Activated CD8-positive, alpha-beta memory T cell treated with anti-CD3 and anti-CD28 coated beads, Interleukin-2, amount 50 U/mL, for 48 hours (primary cell): ENCODE data around the gene KMT5C.

ENCODE experiments used
- DNase-seq: peaks from one replicate; pipeline ENCODE4 v3.0.0-alpha.2; 2020

KMT5C gene

GRCh38 chr19:55339105-55339888 lies at the start of gene KMT5C:
Gene KMT5C, plus strand, starts transcription at chr19:55339876. Its CDS starts 2,061 bp downstream, at chr19:55341937.
- DNase-seq = peak; percentile 100

GRCh38 chr19:55297267-55297666 lies 42.4 kb upstream of the KMT5C start:
- no peak for DNase-seq

DNA sequence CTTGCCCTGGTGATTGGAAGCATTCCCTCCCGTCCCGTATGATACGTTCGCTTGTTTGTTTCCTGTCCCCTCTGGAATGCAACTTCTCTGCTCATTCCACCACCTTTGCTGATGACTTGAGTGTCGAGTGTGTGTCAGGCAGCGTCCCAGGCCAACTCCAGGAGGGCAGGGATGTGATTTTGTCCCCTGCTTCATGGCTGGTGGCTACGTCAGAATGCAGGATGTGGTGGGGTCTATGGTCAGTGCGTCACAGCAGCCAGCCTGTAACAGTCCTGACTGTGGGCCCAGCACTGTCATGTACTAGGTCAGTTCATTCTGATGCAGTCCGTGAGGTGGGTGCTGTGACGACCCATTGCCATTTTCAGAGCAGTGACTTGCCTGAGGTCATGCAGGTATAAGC lies 39.7 kb upstream of the KMT5C start:
- no peak for DNase-seq

- DNase-seq = no peak
Observed at GRCh38 chr19:55300886-55301458, 38.7 kb upstream of the KMT5C start.

- peak; percentile 100 for DNase-seq
Observed at GRCh38 chr19:55301459-55302317, 38.0 kb upstream of the KMT5C start.

GRCh38 chr19:55302318-55302703 lies 37.4 kb upstream of the KMT5C start:
- DNase-seq = no peak

GRCh38 chr19:55303477-55303876 lies 36.2 kb upstream of the KMT5C start:
- no peak for DNase-seq

GRCh38 chr19:55304279-55304978 lies 35.2 kb upstream of the KMT5C start:
- DNase-seq = no peak

DNA sequence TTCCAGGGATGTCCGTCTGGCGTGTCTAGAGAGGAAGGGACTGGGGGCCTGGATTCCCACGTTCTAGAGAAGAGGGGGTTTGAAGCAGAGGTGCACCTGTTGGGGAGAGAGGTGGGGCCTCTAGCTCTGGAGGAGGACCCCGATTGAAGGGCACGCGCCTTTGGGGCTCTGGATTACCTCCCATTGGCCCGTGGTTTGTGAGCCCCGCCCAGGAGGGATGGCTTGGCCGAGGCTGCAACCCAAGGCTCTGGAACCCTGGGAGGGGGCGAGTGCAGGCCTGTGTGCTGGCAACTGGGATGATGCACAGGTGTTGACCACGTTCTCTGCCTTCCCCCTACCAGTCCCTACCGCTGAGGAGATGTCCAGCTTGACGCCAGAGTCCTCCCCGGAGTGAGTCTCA lies 34.7 kb upstream of the KMT5C start:
- no peak for DNase-seq

GRCh38 chr19:55305491-55305890 lies 34.2 kb upstream of the KMT5C start:
- DNase-seq = peak; percentile 73

DNA sequence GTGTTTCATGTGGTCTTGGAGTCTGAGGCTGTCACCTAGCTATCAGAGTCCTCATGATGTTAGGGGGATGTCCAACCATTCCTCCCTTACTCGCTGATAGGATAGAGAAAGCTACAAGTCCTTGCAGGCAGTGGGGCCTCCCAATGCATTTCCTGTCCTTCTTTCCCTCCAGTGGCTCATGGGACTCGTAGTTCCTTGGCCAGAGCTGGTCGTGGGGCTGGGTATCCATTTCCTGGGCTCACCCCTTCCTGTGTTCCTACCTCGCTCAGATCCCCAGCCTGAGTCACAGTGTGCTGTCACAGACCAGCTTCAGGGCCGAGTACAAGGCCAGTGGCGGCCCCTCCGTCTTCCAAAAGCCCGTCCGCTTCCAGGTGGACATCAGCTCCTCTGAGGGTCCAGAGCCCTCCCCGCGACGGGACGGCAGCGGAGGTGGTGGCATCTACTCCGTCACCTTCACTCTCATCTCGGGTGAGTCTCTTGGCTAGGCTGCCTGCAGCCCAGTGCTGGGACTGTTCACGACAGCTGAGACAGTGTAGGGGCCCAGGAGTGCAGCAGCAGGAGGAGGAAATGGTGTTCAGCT lies 33.6 kb upstream of the KMT5C start:
- DNase-seq = no peak

DNA sequence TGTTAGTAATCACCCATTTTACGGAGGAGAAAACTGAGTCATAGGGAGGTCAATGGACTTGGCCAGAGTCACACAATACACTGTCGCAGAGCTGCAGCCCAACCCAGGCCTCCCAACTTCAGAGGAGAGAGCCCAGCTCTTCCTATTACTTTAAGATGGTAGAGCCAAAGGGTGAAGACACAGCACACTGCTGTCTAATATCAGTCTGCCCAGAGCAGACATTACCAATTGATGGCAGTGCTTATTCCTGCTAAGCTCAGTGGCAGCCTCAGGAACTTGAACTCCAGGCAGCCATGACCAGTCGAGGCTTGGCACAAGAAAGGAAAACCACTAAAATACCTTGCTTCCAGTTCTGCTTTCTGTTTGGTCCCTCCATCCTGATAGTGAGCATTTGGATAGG lies 33.0 kb upstream of the KMT5C start:
- DNase-seq = no peak

- no peak for DNase-seq
Observed at GRCh38 chr19:55308281-55308680, 31.4 kb upstream of the KMT5C start.

DNA sequence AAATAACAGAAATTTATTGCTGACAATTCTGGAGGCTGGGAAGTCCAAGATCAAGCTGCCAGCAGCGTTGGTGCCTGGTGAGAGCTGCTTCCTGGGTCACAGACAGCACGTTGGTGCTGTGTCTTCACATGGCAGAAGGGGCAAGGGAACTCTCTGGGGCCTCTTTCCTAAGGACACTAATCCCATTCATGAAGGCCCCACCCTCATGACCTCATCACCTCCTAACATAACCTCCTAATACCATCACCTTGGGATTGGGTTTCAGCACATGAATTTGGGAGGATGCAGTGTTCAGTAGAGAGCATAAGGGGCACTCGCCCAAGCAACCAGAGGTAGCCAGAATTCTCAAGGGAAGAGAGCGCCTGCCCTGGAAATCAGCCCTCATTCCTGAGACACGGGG lies 30.2 kb upstream of the KMT5C start:
- DNase-seq = no peak

GRCh38 chr19:55310498-55310897 lies 29.2 kb upstream of the KMT5C start:
- no peak for DNase-seq

- DNase-seq = no peak
Observed at GRCh38 chr19:55311397-55311796, 28.3 kb upstream of the KMT5C start.

GRCh38 chr19:55311797-55312196 lies 27.9 kb upstream of the KMT5C start:
- DNase-seq = no peak

GRCh38 chr19:55312621-55313512 lies 26.8 kb upstream of the KMT5C start:
- no peak for DNase-seq

GRCh38 chr19:55314396-55314795 lies 25.3 kb upstream of the KMT5C start:
- no peak for DNase-seq

DNA sequence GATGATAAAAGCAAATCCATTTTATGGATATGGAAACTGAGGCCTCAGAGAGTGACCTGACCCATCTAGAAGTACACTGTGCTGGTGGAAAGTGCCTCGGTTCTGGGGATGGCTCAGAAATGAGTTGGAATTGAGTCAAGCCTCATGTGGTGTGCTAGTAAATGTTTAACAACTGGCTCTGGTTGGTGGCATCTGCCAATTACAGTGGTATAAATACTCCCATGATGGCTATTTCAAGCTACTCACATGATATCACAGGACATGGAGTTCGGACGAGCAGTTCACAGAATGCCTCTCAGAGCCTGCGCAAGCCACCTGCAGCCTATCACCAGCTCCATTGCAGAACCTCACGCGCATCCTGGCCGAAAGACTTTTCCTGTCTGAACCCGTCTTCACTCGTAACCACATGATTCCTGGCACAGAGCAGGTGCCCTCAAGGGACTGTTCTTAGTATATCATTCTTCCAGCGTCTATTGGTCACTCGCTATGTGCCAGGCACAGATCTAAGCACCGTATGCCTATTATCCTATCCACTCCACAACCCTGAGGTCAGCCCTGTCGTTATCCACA lies 23.6 kb upstream of the KMT5C start:
- no peak for DNase-seq

- no peak for DNase-seq
Observed at GRCh38 chr19:55316646-55317045, 23.0 kb upstream of the KMT5C start.
